HG02798 (cell line): ENCODE measurements around the gene ETNK1.
A peak's percentile ranks its signal among the peaks of the same experiment; 100 is the strongest.

Source experiments
- ATAC-seq: cut with Tn5 transposase; IDR thresholded peaks from one replicate; pipeline ENCODE4 v1.9.1; 2021; ENCODE audit warnings: mild to moderate bottlenecking; ENCODE audit not compliant: unreplicated experiment, poor library complexity

Gene ETNK1

GRCh38 chr12:22631863-22632463 lies 7.0 kb downstream of the ETNK1 start:
- ATAC-seq = no peak

- ATAC-seq = no peak
Measured at GRCh38 chr12:22634883-22635282, 9.9 kb downstream of the ETNK1 start.

GRCh38 chr12:22635812-22636211 lies 10.8 kb downstream of the ETNK1 start:
- no peak for ATAC-seq

- ATAC-seq = no peak
Measured at GRCh38 chr12:22640851-22641250, 15.9 kb downstream of the ETNK1 start.

- no peak for ATAC-seq
Measured at GRCh38 chr12:22641353-22642053, 16.5 kb downstream of the ETNK1 start.

- ATAC-seq = no peak
Measured at GRCh38 chr12:22648668-22649067, 23.7 kb downstream of the ETNK1 start.

- no peak for ATAC-seq
Measured at GRCh38 chr12:22653075-22653474, 28.1 kb downstream of the ETNK1 start.

- ATAC-seq = no peak
Measured at GRCh38 chr12:22653791-22654190, 28.8 kb downstream of the ETNK1 start.

- ATAC-seq = no peak
Measured at GRCh38 chr12:22656376-22656775, 31.4 kb downstream of the ETNK1 start.

- no peak for ATAC-seq
Measured at GRCh38 chr12:22656831-22657230, 31.9 kb downstream of the ETNK1 start.

GRCh38 chr12:22657538-22657937 lies 32.6 kb downstream of the ETNK1 start:
- ATAC-seq = no peak

GRCh38 chr12:22658214-22658613 lies 33.2 kb downstream of the ETNK1 start:
- no peak for ATAC-seq

- ATAC-seq = no peak
Measured at GRCh38 chr12:22662356-22662755, 37.4 kb downstream of the ETNK1 start.

GRCh38 chr12:22665476-22665875 lies 40.5 kb downstream of the ETNK1 start:
- ATAC-seq = no peak

GRCh38 chr12:22667122-22667521 lies 42.2 kb downstream of the ETNK1 start:
- ATAC-seq = no peak

- ATAC-seq = no peak
Measured at GRCh38 chr12:22668441-22668840, 43.5 kb downstream of the ETNK1 start.

GRCh38 chr12:22670762-22671161 lies 45.8 kb downstream of the ETNK1 start:
- no peak for ATAC-seq

- no peak for ATAC-seq
Measured at GRCh38 chr12:22672951-22673350, 48.0 kb downstream of the ETNK1 start.

- no peak for ATAC-seq
Measured at GRCh38 chr12:22677781-22678574, 53.0 kb downstream of the ETNK1 start.

GRCh38 chr12:22682663-22683062 lies 57.7 kb downstream of the ETNK1 start:
- ATAC-seq = peak; percentile 34

- ATAC-seq = no peak
Measured at GRCh38 chr12:22683131-22683530, 58.2 kb downstream of the ETNK1 start.
